K562 (cell line): Measurements from ENCODE around the gene SLC4A2. TPM values are rescaled to one million over a fixed set of nuclear protein-coding genes. Genes with fewer than 3 reads are reported as not detected.

Experiments
- ARHGAP35 ChIP-seq: fragments of 450-650 bp; IDR thresholded peaks from 2 replicates; pipeline ENCODE4 v1.6.1; 2018; ENCODE audit not compliant: partially characterized antibody
- ATF7 ChIP-seq: fragments of 450-650 bp; IDR thresholded peaks from 2 replicates; pipeline ENCODE4 v1.7.1; 2014; ENCODE audit warnings: mild to moderate bottlenecking, moderate library complexity
- CCNT2 ChIP-seq: IDR thresholded peaks from 2 replicates; pipeline ENCODE4 v1.6.1; 2011; ENCODE audit warnings: borderline replicate concordance, low read depth, mild to moderate bottlenecking, moderate library complexity, mixed read lengths, low read length; ENCODE audit not compliant: insufficient read length; ENCODE audit errors: extremely low read depth
- E2F3 ChIP-seq: fragments of 250-450 bp; sonication (Bioruptor Pico); IDR thresholded peaks from 2 replicates; pipeline ENCODE4 v1.4.0; 2020; ENCODE audit warnings: mild to moderate bottlenecking
- FIP1L1 ChIP-seq: fragments of 200-400 bp; formaldehyde crosslinking; IDR thresholded peaks from 2 replicates; pipeline ENCODE4 v1.6.1; 2018; ENCODE audit warnings: mild to moderate bottlenecking, low read depth, low read length; ENCODE audit not compliant: poor library complexity, severe bottlenecking
- JUN ChIP-seq, 2 experiments: sonication (generic) in 1 of 2; formaldehyde crosslinking in 1 of 2; IDR thresholded peaks; 2 replicates each; pipeline versions ENCODE4 v1.6.1 to v1.8.0; 2012 to 2022; ENCODE audit warnings: borderline replicate concordance in 2 of 2, mild to moderate bottlenecking in 2 of 2, improper control_type of control experiment in 1 of 2, low read depth in 1 of 2, low read length in 1 of 2, missing genetic modification reagents in 1 of 2
- MAX ChIP-seq: sonication (generic); formaldehyde crosslinking; IDR thresholded peaks from 2 replicates; pipeline ENCODE4 v1.9.0; 2022; ENCODE audit warnings: mild to moderate bottlenecking, missing genetic modification reagents
- MTA2 ChIP-seq: fragments of 450-650 bp; IDR thresholded peaks from 2 replicates; pipeline ENCODE4 v1.6.1; 2016; ENCODE audit warnings: low read depth
- NFYB ChIP-seq: IDR thresholded peaks from 2 replicates; pipeline ENCODE4 v1.6.1; 2011; ENCODE audit warnings: mild to moderate bottlenecking, moderate library complexity; ENCODE audit not compliant: insufficient read length; ENCODE audit errors: extremely low read depth
- NR2C2 ChIP-seq, 2 experiments: fragments of 200-800 bp in 1 of 2; sonication (Bioruptor generic) in 1 of 2; sonication (generic) in 1 of 2; formaldehyde crosslinking in 1 of 2; IDR thresholded peaks; 2 replicates each; pipeline versions ENCODE4 v1.6.1 to v1.8.0; 2016 to 2022; ENCODE audit warnings: mild to moderate bottlenecking in 1 of 2, missing compliant biosample characterization in 1 of 2, missing genetic modification characterization in 1 of 2, missing genetic modification reagents in 1 of 2
- PYGO2 ChIP-seq: fragments of 450-650 bp; IDR thresholded peaks from 2 replicates; pipeline ENCODE4 v1.6.1; 2016; ENCODE audit warnings: mild to moderate bottlenecking, missing genetic modification characterization, moderate library complexity, missing compliant biosample characterization
- RAD51 ChIP-seq: fragments of 450-650 bp; IDR thresholded peaks from 2 replicates; pipeline ENCODE4 v1.7.1; 2016; ENCODE audit warnings: low read depth, mild to moderate bottlenecking, borderline replicate concordance
- RBFOX2 ChIP-seq: fragments of 200-400 bp; formaldehyde crosslinking; IDR thresholded peaks from 2 replicates; pipeline ENCODE4 v1.6.1; 2017; ENCODE audit warnings: low read depth, mild to moderate bottlenecking, low read length, moderate library complexity
- RBM14 ChIP-seq: fragments of 200-400 bp; formaldehyde crosslinking; IDR thresholded peaks from 2 replicates; pipeline ENCODE4 v1.6.1; 2018; ENCODE audit warnings: low read depth, mild to moderate bottlenecking, low read length, moderate library complexity, borderline replicate concordance; ENCODE audit not compliant: insufficient read depth
- SRSF7 ChIP-seq: fragments of 200-400 bp; formaldehyde crosslinking; optimal IDR thresholded peaks from 2 replicates; pipeline ENCODE3; 2017; ENCODE audit warnings: mild to moderate bottlenecking, low read depth, low read length
- TFE3 ChIP-seq: fragments of 450-650 bp; formaldehyde crosslinking; IDR thresholded peaks from 2 replicates; pipeline ENCODE4 v1.4.0; 2020; ENCODE audit warnings: mild to moderate bottlenecking, mixed read lengths
- USF2 ChIP-seq: sonication (generic); formaldehyde crosslinking; IDR thresholded peaks from 2 replicates; pipeline ENCODE4 v1.5.0; 2020; ENCODE audit warnings: missing genetic modification reagents
- ZBTB17 ChIP-seq: fragments of 450-650 bp; formaldehyde crosslinking; IDR thresholded peaks from 2 replicates; pipeline ENCODE4 v1.4.0; 2020; ENCODE audit warnings: mild to moderate bottlenecking
- ZFP1 ChIP-seq: fragments of 450-650 bp; formaldehyde crosslinking; IDR thresholded peaks from 2 replicates; pipeline ENCODE4 v1.4.0; 2020; ENCODE audit warnings: mild to moderate bottlenecking, mixed read lengths
- polyA plus RNA-seq, 8 experiments: library from polyadenylated mRNA; depleted of rRNA in 4 of 8; stranded (reverse) in 5 of 8; unstranded in 3 of 8; fragments of >200 nt; fragmentation: Nextera tagmentation in 2 of 8; fragmentation: Illumina TruSeq in 1 of 8; extraction: Ambion mirVana in 2 of 8; extraction: Trizol in 1 of 8; gene quantifications; 2 replicates each; pipeline versions ENCODE4 v1.2.1 to v1.2.3, GENCODE V29; 2011 to 2014; ENCODE audit warnings: inconsistent platforms in 1 of 8, missing spikeins in 1 of 8
- total RNA-seq, 7 experiments: library from RNA; depleted of rRNA in 6 of 7; stranded (reverse); fragments of >200 nt in 6 of 7; fragmentation: Illumina TruSeq in 2 of 7; extraction: Trizol in 2 of 7; gene quantifications; 2 replicates each; pipeline versions ENCODE4 v1.2.1 to v1.2.3, GENCODE V29; 2011 to 2021; ENCODE audit warnings: low replicate concordance in 1 of 7
- TF ChIP-seq, protein P1 (sequence below): fragments of 250-450 bp; sonication (Bioruptor Pico); IDR thresholded peaks from 2 replicates; pipeline ENCODE4 v1.4.0; 2020; ENCODE audit warnings: borderline replicate concordance

The SLC4A2 gene
- total and polyA plus RNA-seq, 9 of the 15 experiments (the other 6 are each of a cell fraction or from before 2014, with no cell fraction given): 11.4 to 375 (median 130) TPM

DNA sequence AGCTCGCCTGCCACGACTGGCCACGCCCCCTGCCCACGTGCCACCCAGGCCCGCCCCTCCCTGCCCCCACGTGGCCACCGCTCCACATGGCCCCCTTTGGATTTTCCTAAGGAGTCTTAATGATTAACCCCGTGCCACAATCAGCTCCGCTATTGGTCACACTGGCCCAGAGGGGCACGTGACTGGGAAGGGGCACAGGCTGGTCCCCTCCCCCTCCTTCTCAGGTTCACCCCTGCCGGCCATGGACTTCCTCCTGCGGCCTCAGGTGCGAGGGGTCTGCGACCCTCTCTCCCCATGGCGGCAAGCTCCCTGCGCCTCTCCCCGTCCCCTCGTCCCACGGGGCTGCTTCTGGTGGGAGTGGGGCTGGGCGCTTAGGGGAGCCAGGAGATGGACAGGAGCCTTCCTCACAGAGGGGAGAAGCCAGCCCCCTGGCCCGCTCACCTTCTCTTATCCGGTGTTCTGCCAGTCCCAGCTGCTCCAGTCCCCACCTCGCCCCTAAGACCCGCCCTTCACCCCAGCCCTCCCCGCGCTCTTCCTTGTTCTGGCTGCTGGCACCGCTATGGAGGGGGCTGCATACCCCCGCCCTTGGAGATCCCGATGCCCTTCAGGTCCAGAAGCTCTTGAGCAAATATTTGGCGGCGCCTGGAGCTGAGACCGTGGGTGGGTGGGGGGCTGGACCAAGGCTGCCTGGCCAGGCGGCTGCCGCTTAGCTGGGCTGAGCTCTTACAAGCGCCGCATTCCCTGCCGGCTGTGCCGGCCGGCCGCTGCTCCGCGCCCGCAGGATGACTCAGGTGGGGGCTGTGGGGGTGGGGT is 3.2 kb downstream of the SLC4A2 start (continued):
- TF ChIP-seq USF2 (CRISPR knock-in tag): peak; percentile 95
- TF ChIP-seq TFE3: peak; percentile 74
- peak; percentile 50 for TF ChIP-seq CCNT2
- peak; percentile 84; the same call in 1 of the 2 replicates for TF ChIP-seq JUN (IDR thresholded peaks at IDR 0.05; ENCODE audit: borderline replicate concordance, low read depth, low read length)
- no peak for TF ChIP-seq JUN (CRISPR knock-in tag; IDR thresholded peaks at IDR 0.05; ENCODE audit: borderline replicate concordance)
- no peak for TF ChIP-seq MTA2
- peak; percentile 98 for TF ChIP-seq MAX (CRISPR knock-in tag)
- TF ChIP-seq PYGO2 (tag): no peak
- peak; percentile 71 for TF ChIP-seq RBFOX2
- TF ChIP-seq RBM14: no peak
- TF ChIP-seq ATF7: no peak
- TF ChIP-seq NR2C2 (CRISPR knock-in tag; IDR thresholded peaks at IDR 0.05): no peak
- TF ChIP-seq NR2C2 (tag; IDR thresholded peaks at IDR 0.05): peak; percentile 21; the same call in 1 of the 2 replicates
- TF ChIP-seq ZFP1: no peak; the same call in 1 of the 2 replicates
- TF ChIP-seq SRSF7: no peak
- TF ChIP-seq FIP1L1: peak; percentile 72
- TF ChIP-seq RAD51: peak; percentile 95
- TF ChIP-seq, protein P1, sequence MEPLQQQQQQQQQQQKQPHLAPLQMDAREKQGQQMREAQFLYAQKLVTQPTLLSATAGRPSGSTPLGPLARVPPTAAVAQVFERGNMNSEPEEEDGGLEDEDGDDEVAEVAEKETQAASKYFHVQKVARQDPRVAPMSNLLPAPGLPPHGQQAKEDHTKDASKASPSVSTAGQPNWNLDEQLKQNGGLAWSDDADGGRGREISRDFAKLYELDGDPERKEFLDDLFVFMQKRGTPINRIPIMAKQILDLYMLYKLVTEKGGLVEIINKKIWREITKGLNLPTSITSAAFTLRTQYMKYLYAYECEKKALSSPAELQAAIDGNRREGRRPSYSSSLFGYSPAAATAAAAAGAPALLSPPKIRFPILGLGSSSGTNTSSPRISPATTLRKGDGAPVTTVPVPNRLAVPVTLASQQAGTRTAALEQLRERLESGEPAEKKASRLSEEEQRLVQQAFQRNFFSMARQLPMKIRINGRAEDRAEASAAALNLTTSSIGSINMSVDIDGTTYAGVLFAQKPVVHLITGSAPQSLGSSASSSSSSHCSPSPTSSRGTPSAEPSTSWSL (CRISPR knock-in tag): no peak
- peak; percentile 30; the same call in 1 of the 2 replicates for TF ChIP-seq E2F3
- TF ChIP-seq ZBTB17 (CRISPR knock-in tag): peak; percentile 17; the same call in 1 of the 2 replicates
- TF ChIP-seq NFYB: no peak
- TF ChIP-seq ARHGAP35: no peak
